ENCODE measurements around the gene LYL1. TPM values are rescaled to one million over a fixed set of nuclear protein-coding genes. Genes with fewer than 3 reads are reported as not detected.

Gene LYL1
- total and polyA plus RNA-seq, 2 donors (not counting 3 experiments of a cell fraction or from before 2014, with no cell fraction given), result 74.4 to 87.3 TPM

- Histone ChIP-seq H4K20me1 (replicated peaks; ENCODE audit: control insufficient read depth, extremely low read depth, insufficient read depth, low read length) (no peaks in the 10 kb centered on the region), H3K4me3 (replicated peaks in 1 of 3; ENCODE audit: insufficient read depth in 1 of 3, low read depth in 1 of 3, low read length in 3 of 3) (no peak overlapping the region), H2AFZ (ENCODE audit: low read depth, low read length) (no peak overlapping the region), H3K9me1 (replicated peaks; ENCODE audit: control insufficient read depth, extremely low read depth, insufficient read depth, low read length) (no peaks in the 10 kb centered on the region), H3K36me3 (ENCODE audit: control insufficient read depth in 2 of 2, extremely low read depth in 1 of 2, insufficient read depth in 2 of 2, low read length in 2 of 2) (peaks cover 0 to 6% of the 10 kb centered on the region in 2 experiments), H3K4me1 (ENCODE audit: control insufficient read depth, extremely low read depth, insufficient read depth, low read length) (no peaks in the 10 kb centered on the region), H3K27ac (ENCODE audit: insufficient read depth, low read depth, low read length) (no peak overlapping the region), H3K9ac (replicated peaks; ENCODE audit: extremely low read depth, insufficient read depth, low read length) (no peak overlapping the region), H3K9me3 (replicated peaks; ENCODE audit: control insufficient read depth, insufficient read depth, low read length) (no peaks in the 10 kb centered on the region), H3K4me2 (ENCODE audit: insufficient read depth, low read length) (no peak overlapping the region), H3K79me2 (ENCODE audit: control insufficient read depth, insufficient read depth, low read length) (peaks cover 82% of the 10 kb centered on the region), H3K27me3 (ENCODE audit: control insufficient read depth in 2 of 2, insufficient read depth in 2 of 2, low read length in 2 of 2) (no peaks in the 10 kb centered on the region)
- ChIA-PET CTCF (interaction anchor here (0.8 to 1.6 kb wide), 6 partner anchors 9 to 150 kb away, joined by 3 to 8 read pairs (median 4); no protein-coding TSS in a partner anchor), POLR2A (no interaction called here)
- no TSS peak for BruUV-seq (replicated peaks)
- DNase-seq (ENCODE audit: low read depth, low spot score), result no peak
- intact Hi-C loops (cut with micrococcal nuclease) (no loop called here), dilution Hi-C loops (cut with MboI; ENCODE audit: extremely low pct_ligation_motif_present, low sequenced_read_pairs) (no loop called here)
- FAIRE-seq, result no peak
- no peak for TF ChIP-seq POLR2A (IDR thresholded peaks at IDR 0.05; ENCODE audit: low read depth, low read length)
- no peak for TF ChIP-seq POLR2AphosphoS5 (IDR thresholded peaks at IDR 0.05; ENCODE audit: insufficient read depth, low read depth, low read length)
- TF ChIP-seq FOS (IDR thresholded peaks at IDR 0.05; ENCODE audit: borderline replicate concordance, insufficient read depth, low read length), result no peak
- no peak for TF ChIP-seq JUN (IDR thresholded peaks at IDR 0.05; ENCODE audit: borderline replicate concordance, insufficient read depth, insufficient read length, low read depth)
- TF ChIP-seq EZH2 (IDR thresholded peaks at IDR 0.05; ENCODE audit: borderline replicate concordance, low read depth, low read length, severe bottlenecking), result no peak
- no peak for TF ChIP-seq CTCF (IDR thresholded peaks at IDR 0.05; ENCODE audit: extremely low read depth in 1 of 2, insufficient read depth in 1 of 2, low read depth in 1 of 2, low read length in 2 of 2)
- no peak for TF ChIP-seq GATA2 (IDR thresholded peaks at IDR 0.05; ENCODE audit: insufficient read depth, insufficient read length, low read depth, low read length)
- no peak for TF ChIP-seq MAX (IDR thresholded peaks at IDR 0.05; ENCODE audit: insufficient read depth, insufficient read length)
- no peak for TF ChIP-seq MYC (IDR thresholded peaks at IDR 0.05; ENCODE audit: low read depth, low read length)
These were observed 25.3 kb upstream of the LYL1 start for GRCh38 chr19:13127811-13128575.

All from endothelial cell of umbilical vein (primary cell).